Cardiac fibroblast (primary cell): Measurements from ENCODE around the gene SH3BP1.
A peak's percentile ranks its signal among the peaks of the same experiment; 100 is the strongest.

Experiments used
- DNase-seq, 2 donors: peaks; one replicate each; pipeline versions ENCODE4 v3.0.0 to v3.0.0-alpha.2; 2010; ENCODE audit warnings: low read depth in 2 of 2
- H3K4me3 ChIP-seq, 2 donors: replicated peaks in 1 of 2; 1 replicate in 1 of 2; 2 replicates in 1 of 2; pipeline ENCODE4 v1.5.1; 2011; ENCODE audit warnings: low read depth in 2 of 2, low read length in 2 of 2, mild to moderate bottlenecking in 2 of 2, moderate library complexity in 1 of 2
- CTCF ChIP-seq: IDR thresholded peaks from one replicate; pipeline ENCODE4 v1.5.1; 2011; ENCODE audit warnings: low read depth, mild to moderate bottlenecking, low read length, inconsistent platforms

Gene SH3BP1

DNA sequence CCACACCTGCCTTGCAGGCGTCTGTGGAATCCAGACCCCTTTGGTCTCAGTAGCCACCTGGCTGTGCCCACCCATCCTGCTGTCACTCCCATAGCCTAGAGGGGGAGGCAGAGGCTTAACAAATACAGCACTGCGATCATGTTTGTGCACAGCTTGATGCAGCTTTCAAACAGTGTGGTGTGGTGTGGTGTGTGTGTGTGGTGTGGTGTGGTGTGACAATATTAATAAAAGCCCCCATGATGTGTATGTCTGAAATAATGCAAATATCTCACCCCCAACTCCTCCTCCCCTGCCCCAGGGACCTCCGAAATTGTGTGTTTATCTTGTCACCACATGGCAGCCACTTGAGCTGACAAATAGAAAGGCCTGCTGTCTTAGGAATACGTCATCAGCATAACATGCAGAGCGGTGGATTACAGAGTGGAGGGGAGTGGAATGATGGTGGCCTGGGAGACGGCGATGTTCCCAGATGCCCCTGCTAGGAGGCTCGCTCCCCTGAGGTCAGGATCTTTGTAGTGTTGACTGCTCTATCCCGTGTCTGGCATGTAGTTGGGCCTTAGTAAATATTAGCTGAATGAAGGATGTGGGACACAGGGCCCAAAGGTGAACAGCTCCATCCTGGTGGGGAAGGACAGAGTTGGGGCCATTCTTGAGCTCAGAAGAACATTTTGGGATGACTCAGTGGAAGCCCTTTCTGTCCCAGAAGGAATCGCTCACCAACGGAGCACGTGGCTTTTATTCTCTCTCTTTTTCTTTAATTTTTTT, 21.9 kb downstream of the SH3BP1 start:
- H3K4me3 ChIP-seq, result no peak overlapping the region
- peak; percentile 70 to 83 for DNase-seq
- peak; percentile 49 for TF ChIP-seq CTCF

GRCh38 chr22:37662039-37662438, 22.6 kb downstream of the SH3BP1 start:
- TF ChIP-seq CTCF, result no peak
- no peak for DNase-seq
- no peak overlapping the region for H3K4me3 ChIP-seq

DNA sequence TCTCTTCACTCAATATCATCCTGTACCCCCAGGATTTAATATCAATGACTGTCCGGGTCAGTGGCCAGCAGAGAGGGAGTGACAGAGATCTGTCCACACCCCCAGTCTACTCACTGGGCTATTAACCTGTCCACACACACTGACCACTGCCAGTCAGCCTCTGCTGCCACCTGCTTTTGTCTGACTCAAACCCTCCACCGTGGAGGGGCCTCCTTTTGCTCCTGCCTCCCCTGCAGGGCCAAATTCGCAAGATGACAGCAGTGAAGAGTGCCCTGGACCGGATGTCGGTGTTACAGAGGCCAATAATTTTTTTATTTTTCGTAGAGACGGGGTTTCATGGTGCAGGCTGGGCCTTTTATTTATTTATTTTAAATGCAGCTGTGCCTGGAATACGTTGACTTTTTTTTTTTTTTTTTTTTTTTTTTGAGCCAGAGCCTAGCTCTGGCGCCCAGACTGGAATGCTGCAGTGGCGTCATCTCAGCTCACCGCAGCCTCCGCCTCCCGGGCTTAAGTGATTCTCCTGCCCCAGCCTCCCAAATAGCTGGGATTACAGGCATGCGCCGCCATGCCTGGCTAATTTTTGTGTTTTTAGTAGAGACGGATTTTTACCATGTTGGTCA, 24.2 kb downstream of the SH3BP1 start:
- no peak for TF ChIP-seq CTCF
- DNase-seq, result no peak
- H3K4me3 ChIP-seq, result no peak overlapping the region

GRCh38 chr22:37664249-37665101, 25.0 kb downstream of the SH3BP1 start:
- TF ChIP-seq CTCF, result no peak
- DNase-seq, result peak in 1 of 2 donors; percentile 56
- H3K4me3 ChIP-seq, result no peak overlapping the region

DNA sequence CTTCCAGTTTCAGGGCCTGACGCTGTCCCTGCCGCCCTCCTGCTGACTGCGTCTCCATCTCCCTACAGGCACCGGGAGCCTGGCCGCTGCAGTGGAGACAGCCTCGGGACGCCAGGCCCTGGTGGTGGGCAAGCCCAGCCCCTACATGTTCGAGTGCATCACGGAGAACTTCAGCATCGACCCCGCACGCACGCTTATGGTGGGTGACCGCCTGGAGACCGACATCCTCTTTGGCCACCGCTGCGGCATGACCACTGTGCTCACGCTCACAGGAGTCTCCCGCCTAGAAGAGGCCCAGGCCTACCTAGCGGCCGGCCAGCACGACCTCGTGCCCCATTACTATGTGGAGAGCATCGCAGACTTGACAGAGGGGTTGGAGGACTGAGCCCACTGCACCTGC, 26.0 kb downstream of the SH3BP1 start:
- H3K4me3 ChIP-seq, result no peak overlapping the region
- TF ChIP-seq CTCF, result no peak
- DNase-seq, result no peak

DNA sequence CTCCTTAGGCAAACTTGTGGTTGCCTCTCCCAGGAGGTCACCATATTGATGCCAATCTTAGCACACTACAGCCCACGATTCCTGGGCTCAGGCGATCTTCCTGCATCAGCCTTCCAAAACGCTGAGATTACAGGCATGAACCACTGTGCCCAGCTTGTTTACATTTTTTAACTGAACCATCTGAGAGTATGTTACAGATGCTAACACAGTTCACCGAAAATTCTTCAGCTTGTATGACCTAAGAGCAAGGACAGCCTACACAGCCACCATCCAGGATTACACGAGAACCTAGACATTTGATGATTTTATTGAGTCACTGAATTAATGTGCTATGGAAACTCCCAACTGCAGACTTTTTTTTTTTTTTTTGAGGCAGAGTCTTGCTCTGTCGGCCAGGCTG, 30.1 kb downstream of the SH3BP1 start:
- no peak for DNase-seq
- TF ChIP-seq CTCF, result no peak
- no peak overlapping the region for H3K4me3 ChIP-seq
